ENCODE results near the gene RPS6KA5.

RPS6KA5 gene

DNA sequence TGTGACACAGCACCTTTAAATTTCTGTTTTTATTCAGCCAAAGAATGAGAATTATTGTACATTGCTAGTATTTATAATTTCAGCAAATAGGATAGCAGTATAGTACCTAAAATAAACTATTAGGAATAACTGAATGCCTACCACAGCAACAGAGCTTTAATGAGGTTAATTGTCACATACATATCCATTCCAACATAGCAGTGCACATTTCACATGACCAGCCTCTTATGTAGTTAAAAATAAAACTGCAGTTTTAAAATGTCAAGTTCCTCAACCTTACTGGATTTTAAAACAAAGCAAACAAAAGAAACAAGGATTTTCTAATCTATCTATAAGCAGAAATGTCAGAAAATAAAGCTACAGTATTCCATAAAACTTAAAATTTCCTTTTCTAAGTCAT, 193.6 kb downstream of the RPS6KA5 start:
- no peak for TF ChIP-seq REST (IDR thresholded peaks at IDR 0.05; ENCODE audit: insufficient replicate concordance, low read depth)
- TF ChIP-seq POLR2AphosphoS5 (IDR thresholded peaks at IDR 0.05; ENCODE audit: low read depth) = no peak
- no peak for TF ChIP-seq GABPA (IDR thresholded peaks at IDR 0.05; ENCODE audit: low read depth)
- no peak for TF ChIP-seq SPI1 (IDR thresholded peaks at IDR 0.05; ENCODE audit: borderline replicate concordance, low read depth)
- no peak for TF ChIP-seq CTCF (IDR thresholded peaks at IDR 0.05; ENCODE audit: insufficient read depth, low read length)
- no peak overlapping the region for H3K4me3 ChIP-seq (replicated peaks; ENCODE audit: insufficient read depth, low read length)

GRCh38 chr14:90864741-90865140, 195.7 kb downstream of the RPS6KA5 start:
- no peaks in the 10 kb centered on the region for H3K27me3 ChIP-seq (ENCODE audit: insufficient read depth, poor library complexity, severe bottlenecking)
- TF ChIP-seq GABPA (IDR thresholded peaks at IDR 0.05; ENCODE audit: low read depth) = no peak
- H3K27ac ChIP-seq (replicated peaks) = no peak overlapping the region
- H3K4me3 ChIP-seq (replicated peaks; ENCODE audit: insufficient read depth, low read length) = no peak overlapping the region
- no peak for DNase-seq (ENCODE audit: low read depth in 1 of 2, low spot score in 1 of 2)

More for the DNA sequence above, 193.6 kb downstream of the RPS6KA5 start:
- Histone ChIP-seq H3K27ac (replicated peaks) (no peak overlapping the region), H3K27me3 (ENCODE audit: insufficient read depth, poor library complexity, severe bottlenecking) (no peaks in the 10 kb centered on the region)
- DNase-seq (ENCODE audit: low read depth in 1 of 2, low spot score in 1 of 2) = no peak

DNA sequence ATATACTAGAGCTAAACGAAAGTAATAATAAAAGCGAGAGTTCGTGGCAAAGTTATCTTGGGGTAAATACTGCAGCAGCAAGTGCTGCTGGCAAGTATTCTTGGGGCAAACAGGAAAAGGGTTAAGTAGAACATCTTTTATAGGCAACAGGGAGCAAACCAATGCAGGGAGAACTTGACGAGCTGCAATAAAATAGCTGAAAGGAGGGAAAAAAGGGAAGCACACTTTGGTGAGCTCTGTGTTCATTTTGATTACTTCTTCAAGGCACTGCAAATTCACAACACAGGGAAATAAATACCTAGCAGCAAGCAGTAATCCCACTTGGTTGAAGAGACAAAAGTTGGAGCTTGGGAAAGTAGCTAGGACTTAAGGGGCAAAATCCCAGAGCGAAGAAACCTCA, 201.9 kb downstream of the RPS6KA5 start:
- no peak for TF ChIP-seq GABPA (IDR thresholded peaks at IDR 0.05; ENCODE audit: low read depth)
- no peak for TF ChIP-seq CTCF (IDR thresholded peaks at IDR 0.05; ENCODE audit: insufficient read depth, low read length)
- TF ChIP-seq SPI1 (IDR thresholded peaks at IDR 0.05; ENCODE audit: borderline replicate concordance, low read depth) = no peak
- TF ChIP-seq REST (IDR thresholded peaks at IDR 0.05; ENCODE audit: insufficient replicate concordance, low read depth) = no peak
- no peak for TF ChIP-seq POLR2AphosphoS5 (IDR thresholded peaks at IDR 0.05; ENCODE audit: low read depth)

GRCh38 chr14:90857866-90858265, 202.6 kb downstream of the RPS6KA5 start:
- no peak for DNase-seq (ENCODE audit: low read depth in 1 of 2, low spot score in 1 of 2)
- Histone ChIP-seq H3K4me3 (replicated peaks; ENCODE audit: insufficient read depth, low read length) (no peak overlapping the region), H3K27me3 (ENCODE audit: insufficient read depth, poor library complexity, severe bottlenecking) (no peaks in the 10 kb centered on the region), H3K27ac (replicated peaks) (no peak overlapping the region)
- TF ChIP-seq GABPA (IDR thresholded peaks at IDR 0.05; ENCODE audit: low read depth) (no peak), REST (IDR thresholded peaks at IDR 0.05; ENCODE audit: insufficient replicate concordance, low read depth) (no peak), SPI1 (IDR thresholded peaks at IDR 0.05; ENCODE audit: borderline replicate concordance, low read depth) (no peak), CTCF (IDR thresholded peaks at IDR 0.05; ENCODE audit: insufficient read depth, low read length) (no peak), POLR2AphosphoS5 (IDR thresholded peaks at IDR 0.05; ENCODE audit: low read depth) (no peak)

More for the DNA sequence above, 201.9 kb downstream of the RPS6KA5 start:
- H3K4me3 ChIP-seq (replicated peaks; ENCODE audit: insufficient read depth, low read length) = no peak overlapping the region
- H3K27me3 ChIP-seq (ENCODE audit: insufficient read depth, poor library complexity, severe bottlenecking) = no peaks in the 10 kb centered on the region
- H3K27ac ChIP-seq (replicated peaks) = no peak overlapping the region
- DNase-seq (ENCODE audit: low read depth in 1 of 2, low spot score in 1 of 2) = no peak

Measured in HL-60 (cell line).